Femur (tissue), 1 donor: ENCODE data around the gene FCRLA.
"Not testable (repeated sequence)": the region's sequence is repeated elsewhere in the genome, so short reads cannot be mapped to it uniquely, and the experiment has no call there.

Experiments used
- DNase-seq: peaks from one replicate; pipeline ENCODE4 v3.0.0-alpha.2; 2017

Gene FCRLA

GRCh38 chr1:161706482-161707347 is at the start of gene FCRLA:
Gene FCRLA (plus strand): TSS chr1:161707229. CDS start chr1:161707265, 36 bp downstream.
- no peak for DNase-seq

- DNase-seq, result not testable (repeated sequence)
These were observed 48.5 kb upstream of the FCRLA start for GRCh38 chr1:161658524-161658923.

- not testable (repeated sequence) for DNase-seq
These were observed 45.2 kb upstream of the FCRLA start for GRCh38 chr1:161661660-161662311.

- not testable (repeated sequence) for DNase-seq
These were observed 44.2 kb upstream of the FCRLA start, which contains the start of gene FCGR2B for GRCh38 chr1:161662684-161663339. Gene FCGR2B (plus strand): TSS chr1:161663143. CDS start chr1:161663242, 99 bp downstream.

GRCh38 chr1:161663569-161663968 is 43.5 kb upstream of the FCRLA start:
- DNase-seq, result not testable (repeated sequence)

GRCh38 chr1:161664689-161665088 is 42.3 kb upstream of the FCRLA start:
- DNase-seq, result not testable (repeated sequence)

- not testable (repeated sequence) for DNase-seq
These were observed 35.7 kb upstream of the FCRLA start for GRCh38 chr1:161671045-161672020.

GRCh38 chr1:161673437-161673836 is 33.6 kb upstream of the FCRLA start:
- not testable (repeated sequence) for DNase-seq

- not testable (repeated sequence) for DNase-seq
These were observed 32.6 kb upstream of the FCRLA start for GRCh38 chr1:161674447-161674846.

GRCh38 chr1:161674908-161675307 is 32.1 kb upstream of the FCRLA start:
- DNase-seq, result not testable (repeated sequence)

GRCh38 chr1:161676441-161676840 is 30.6 kb upstream of the FCRLA start:
- no peak for DNase-seq

- DNase-seq, result no peak
These were observed 29.9 kb upstream of the FCRLA start for GRCh38 chr1:161676958-161677689.

GRCh38 chr1:161678500-161678899 is 28.5 kb upstream of the FCRLA start:
- DNase-seq, result no peak

GRCh38 chr1:161681879-161682278 is 25.1 kb upstream of the FCRLA start:
- no peak for DNase-seq

- no peak for DNase-seq
These were observed 18.1 kb upstream of the FCRLA start for GRCh38 chr1:161688946-161689345.

- no peak for DNase-seq
These were observed 15.2 kb upstream of the FCRLA start for GRCh38 chr1:161691846-161692245.

- not testable (repeated sequence) for DNase-seq
These were observed 13.9 kb upstream of the FCRLA start for GRCh38 chr1:161693020-161693712.

GRCh38 chr1:161698302-161698701 is 8.7 kb upstream of the FCRLA start:
- not testable (repeated sequence) for DNase-seq

- no peak for DNase-seq
These were observed 4.8 kb upstream of the FCRLA start for GRCh38 chr1:161702250-161702649.

GRCh38 chr1:161705537-161705936 is 1.5 kb upstream of the FCRLA start:
- DNase-seq, result no peak

- DNase-seq, result no peak
These were observed 932 bp upstream of the FCRLA start for GRCh38 chr1:161706113-161706481.
